Measurements from ENCODE around the gene CFDP1.

CFDP1 gene

GRCh38 chr16:75319513-75320411 is 113.5 kb downstream of the CFDP1 start:
- DNase-seq (ENCODE audit: low read depth in 3 of 3), result no peak

DNA sequence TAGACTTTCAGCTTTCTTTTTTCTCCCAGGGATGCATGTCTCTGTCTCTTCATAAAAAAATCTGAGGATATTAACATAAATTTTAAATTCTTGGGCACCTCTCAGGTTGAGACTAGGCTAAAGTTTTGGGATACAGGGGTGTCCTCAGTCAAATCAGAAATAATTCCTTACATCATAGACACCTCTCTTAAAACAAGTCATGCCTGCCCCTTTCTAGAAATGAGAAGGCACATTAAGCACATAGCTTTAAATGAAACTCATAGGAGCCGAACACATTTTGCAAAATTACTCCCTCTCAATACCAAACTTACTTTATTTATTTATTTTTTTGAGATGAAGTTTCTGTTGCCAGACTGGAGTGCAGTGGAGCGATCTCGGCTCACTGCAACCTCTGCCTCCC is 114.6 kb downstream of the CFDP1 start:
- DNase-seq (ENCODE audit: low read depth in 3 of 3), result no peak

DNA sequence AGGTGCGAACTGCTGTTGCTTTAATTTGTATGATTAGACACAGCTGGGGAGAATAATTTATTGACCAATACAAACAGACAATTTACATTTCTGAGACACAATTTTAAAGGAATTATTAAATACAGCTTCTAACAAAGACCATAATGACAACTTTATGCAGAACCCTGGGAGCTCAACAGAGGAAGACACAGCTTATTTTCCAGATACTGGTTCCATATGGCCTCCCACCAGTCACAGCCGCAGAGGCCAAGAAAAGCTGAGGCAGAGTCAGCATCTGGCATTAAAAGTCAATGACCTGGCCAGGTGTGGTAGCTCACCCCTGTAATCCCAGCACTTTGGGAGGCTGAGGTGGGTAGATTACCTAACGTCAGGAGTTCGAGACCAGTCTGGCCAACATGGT is 115.8 kb downstream of the CFDP1 start:
- no peak for DNase-seq (ENCODE audit: low read depth in 3 of 3)

- DNase-seq (ENCODE audit: low read depth in 3 of 3), result no peak
Measured at GRCh38 chr16:75317101-75317522, 116.2 kb downstream of the CFDP1 start.

DNA sequence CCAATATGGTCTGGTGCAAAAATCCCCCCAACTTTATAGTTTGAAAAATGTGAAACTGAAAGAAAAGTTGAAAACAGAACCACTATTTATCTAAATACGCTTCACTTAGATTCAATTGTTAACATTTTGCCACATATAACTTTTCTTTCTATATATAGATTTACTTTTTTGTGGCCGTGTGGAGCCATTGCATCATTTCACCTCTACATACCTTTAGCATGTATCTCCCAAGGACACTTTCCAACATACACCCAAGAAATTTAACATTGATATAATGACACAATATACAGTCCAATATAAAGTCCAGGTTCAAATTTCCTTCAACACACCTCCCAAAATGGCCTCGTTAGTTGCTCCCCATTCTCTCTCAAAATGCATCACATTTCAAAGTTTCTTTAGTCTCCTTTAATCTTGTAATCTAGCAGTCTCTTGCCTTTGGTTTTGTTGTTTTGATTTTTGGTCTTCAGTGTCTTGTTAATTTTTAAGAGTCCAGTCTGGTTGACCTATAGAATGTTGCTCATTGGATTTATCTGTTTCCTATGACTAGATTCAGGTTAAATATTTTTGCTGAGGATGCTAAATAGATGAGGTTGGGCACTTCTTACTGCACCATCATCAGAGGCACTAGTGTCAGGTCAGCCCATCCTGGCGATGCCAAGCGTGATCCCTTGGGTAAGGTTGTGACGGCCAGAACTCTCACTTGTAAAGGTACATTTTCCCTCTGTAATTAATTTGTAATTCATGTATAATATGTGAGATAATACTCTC is 117.6 kb downstream of the CFDP1 start:
- no peak for DNase-seq (ENCODE audit: low read depth in 3 of 3)

DNA sequence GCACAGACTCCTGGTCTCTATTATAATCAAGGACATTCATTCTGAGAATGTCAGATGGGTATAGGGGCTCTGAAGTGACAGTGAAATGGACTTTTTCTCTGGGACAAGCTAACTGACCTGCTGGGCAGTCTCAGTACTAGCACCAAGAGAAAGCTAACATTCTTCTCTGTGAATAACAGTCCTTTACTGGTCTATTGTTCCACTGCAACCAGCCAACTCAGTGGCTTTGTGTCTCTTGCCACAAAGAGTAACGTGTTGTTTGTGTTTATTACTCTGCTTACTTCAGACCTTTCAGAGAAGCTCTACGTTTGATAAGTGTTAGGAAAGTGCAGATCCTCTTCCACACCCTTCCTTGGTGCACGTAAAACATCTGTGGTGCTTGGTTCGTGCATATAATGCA is 120.4 kb downstream of the CFDP1 start:
- no peak for DNase-seq (ENCODE audit: low read depth in 3 of 3)

GRCh38 chr16:75311383-75311938 is 121.8 kb downstream of the CFDP1 start:
- no peak for DNase-seq (ENCODE audit: low read depth in 3 of 3)

DNA sequence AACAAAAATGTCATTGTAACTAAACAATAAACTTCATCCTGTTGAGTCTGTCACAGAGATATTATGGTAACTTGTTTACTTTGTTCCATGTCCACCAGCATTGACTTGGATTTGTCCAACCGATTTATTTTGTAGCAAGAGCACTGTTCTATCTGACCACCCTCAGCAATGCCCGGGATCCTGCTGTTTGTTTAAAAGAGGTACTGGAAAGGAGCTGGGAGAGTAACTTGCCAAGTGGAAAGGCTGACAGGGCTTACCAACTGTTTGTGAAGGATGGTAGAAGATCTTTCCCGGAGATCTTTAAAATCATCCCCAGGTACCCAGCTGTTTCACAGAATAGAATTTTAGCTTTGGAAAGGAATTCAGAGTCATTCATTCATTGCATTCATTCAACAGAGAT is 122.8 kb downstream of the CFDP1 start:
- no peak for DNase-seq (ENCODE audit: low read depth in 3 of 3)

DNA sequence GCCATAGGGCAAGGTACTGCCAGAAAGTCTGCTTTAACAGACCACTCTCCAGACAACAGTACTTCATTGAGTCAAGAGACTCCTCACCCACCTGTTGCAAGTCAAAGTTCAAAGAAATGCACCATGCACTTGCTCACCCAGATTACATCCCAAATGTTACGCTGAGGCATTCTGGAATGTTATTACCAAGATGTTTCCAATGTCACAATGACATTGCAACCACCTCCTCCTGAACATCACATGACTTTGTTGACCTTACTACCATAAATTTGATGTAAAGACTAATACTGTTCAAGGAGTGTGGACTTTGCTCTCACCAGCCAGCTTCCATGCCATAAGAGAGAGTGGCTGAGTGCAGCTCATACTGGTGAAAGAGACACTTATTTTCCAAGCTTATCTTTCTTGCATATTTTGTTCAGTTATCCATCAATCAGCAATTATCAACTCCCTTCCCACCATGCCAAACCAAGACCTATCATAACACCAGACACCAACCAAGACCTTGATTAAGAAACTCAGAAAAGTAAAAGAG is 123.3 kb downstream of the CFDP1 start:
- DNase-seq (ENCODE audit: low read depth in 3 of 3), result no peak

DNA sequence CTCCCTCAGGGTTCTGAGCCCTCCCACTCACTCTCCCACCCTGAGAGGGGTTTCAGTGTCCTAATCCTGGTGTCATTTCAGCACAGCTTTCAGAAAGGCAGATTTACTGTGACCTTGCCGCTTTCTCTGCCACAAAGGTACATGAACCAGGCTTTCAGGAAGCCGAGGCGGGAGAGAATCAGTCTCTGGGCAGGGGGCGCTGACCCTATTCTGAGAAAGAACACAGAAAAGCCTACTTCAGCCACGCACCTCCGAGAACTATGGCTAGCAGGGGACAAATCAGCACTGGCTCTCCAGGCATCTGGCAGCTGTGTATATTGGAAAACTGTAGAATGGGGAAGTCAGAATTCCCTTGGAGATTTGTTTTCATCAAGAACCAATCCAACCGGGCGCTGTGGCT is 124.1 kb downstream of the CFDP1 start:
- no peak for DNase-seq (ENCODE audit: low read depth in 3 of 3)

DNA sequence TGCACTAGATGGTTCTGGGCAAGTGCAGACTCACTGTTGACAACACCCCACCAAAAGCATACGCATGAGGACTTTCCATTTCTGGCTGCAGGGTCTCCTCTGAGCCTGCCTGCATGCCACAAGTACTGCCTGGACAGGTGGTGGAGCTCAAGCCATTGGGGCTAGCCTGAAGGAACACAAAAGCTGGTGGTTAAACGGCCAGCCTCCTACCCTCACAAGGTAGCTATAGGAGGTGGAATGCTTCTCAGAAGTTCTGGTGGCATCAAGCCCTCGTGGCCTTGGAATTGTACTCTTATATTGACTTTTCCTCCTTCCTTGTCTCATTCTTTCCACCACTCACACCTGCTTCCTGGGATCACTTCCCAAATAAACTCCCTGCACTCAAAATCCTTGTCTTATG is 125.3 kb downstream of the CFDP1 start:
- DNase-seq (ENCODE audit: low read depth in 3 of 3), result no peak

GRCh38 chr16:75307506-75307905 is 125.8 kb downstream of the CFDP1 start:
- DNase-seq (ENCODE audit: low read depth in 3 of 3), result no peak

DNA sequence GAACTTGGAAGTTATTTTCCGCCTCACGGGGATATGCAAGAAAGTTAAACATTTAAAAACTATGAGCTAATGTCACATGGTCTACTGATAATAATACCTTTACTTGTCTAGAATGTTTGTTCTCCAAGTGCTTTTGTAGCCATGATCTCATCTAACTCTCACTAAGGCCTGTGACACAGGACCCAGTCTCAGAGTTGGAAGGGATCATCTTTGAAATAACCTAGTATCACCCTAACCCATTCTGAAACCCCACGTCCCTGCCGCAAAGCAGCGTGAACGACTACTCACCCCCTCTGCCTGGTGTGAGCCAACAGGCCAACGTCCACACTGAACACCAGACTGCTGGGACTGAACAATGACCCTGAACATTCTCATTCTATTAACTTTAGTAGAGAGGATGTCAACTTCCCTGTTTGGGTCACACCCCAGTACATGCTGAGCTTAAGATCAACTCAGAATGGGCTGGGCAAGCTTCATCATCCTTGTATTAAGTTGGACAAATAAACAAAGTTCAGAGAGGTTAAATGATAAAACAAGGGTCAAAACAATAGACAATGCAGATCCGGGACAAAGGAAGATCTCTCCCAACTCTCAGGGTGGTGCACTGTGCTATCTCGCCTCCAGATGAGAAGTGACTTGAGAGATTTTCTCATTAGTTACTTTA is 127.1 kb downstream of the CFDP1 start:
- DNase-seq (ENCODE audit: low read depth in 3 of 3), result no peak

DNA sequence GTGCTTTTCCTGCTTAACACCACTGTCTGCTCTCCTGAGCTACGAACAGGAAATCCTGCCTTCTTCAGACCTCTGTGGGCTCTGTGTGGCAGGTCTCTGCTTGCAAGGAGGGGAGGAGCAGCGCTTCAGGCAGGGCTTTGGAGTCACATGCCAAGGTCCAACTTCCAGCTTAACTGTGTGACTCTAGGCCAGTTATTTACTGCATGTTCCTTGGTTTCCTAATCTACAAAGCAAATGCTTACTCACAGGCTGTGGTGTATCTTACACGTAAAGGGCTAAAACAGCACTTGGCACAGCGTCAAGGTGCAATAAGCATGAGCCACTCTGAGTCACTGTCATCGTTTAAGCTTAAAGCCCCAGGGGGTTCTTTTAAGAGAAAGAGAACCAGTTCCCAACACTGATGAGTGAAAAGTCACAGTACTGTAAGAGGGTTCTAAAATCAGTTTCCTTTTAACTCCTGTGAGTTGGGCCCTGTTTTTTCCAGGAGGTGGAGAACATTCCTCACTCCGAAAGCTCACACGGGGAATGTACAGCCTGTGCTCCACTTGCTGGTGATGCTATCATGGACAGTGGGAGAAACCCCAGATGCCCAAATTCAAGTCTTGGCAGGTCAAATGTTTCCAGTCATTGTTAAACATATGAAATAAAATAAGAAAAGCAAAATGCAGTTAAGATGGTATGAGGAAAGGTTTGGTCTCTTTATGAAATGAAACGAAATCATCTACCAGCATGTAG is 127.8 kb downstream of the CFDP1 start:
- peak in 1 of 3 experiments; percentile 13 for DNase-seq (ENCODE audit: low read depth in 3 of 3)

DNA sequence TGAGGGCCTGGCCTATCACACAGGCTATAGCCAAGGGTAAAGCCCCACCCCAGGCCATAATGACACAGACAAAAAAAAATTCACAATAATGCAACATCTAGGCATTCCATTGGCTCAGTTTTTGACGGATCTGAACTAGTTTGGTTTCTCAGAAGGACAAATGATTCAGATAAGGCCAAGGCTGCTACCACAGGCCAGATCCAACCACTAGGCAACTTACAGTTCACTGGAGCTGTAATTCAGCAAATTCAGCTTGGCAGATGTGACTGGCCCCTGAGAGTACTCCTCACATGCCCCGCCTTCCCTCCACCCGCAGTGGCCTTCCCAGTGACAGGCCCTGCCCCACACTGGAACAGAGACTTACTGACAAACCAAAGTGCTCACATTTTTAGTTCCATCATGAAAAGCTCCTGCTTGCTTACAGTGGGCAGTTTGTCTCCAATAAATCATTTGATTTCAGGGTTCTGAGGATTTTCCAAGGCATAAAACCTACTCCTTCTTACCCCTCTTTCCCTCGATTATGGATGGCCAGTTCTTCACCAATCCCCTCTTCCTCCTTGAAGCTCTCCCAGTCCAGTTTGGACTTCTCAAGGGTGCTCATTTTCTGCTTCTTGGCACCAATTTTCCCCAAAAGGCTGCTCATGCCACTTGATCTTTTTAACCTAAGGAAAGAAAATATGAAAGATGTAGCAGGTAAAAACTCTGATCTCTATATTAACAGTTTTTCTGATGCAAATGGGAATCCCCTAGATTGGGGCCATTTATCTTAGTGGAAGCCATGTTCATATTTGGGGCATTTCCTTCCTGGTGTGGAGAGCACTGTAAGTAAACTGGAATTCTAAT is 128.6 kb downstream of the CFDP1 start:
- DNase-seq (ENCODE audit: low read depth in 3 of 3), result no peak

- DNase-seq (ENCODE audit: low read depth in 3 of 3), result no peak
Measured at GRCh38 chr16:75301804-75302203, 131.5 kb downstream of the CFDP1 start.

DNA sequence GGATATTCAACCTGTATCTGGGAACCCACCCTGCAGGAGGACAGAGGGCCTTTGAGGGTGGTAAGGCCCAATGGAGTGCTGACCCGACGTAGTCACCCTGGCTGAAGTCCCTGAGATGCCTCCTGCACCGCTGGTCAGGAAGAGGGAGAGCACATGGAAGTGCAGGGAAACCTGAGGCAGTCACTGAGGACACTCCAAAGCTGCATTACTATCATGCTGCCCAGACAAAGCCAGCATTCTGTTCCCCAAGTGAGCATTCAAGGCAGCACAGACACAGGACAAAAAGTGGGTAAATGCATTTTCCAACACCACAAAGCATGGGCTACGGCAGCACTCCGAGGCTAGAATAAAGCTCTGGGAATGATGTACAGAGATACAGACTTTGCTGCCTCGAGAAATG is 135.0 kb downstream of the CFDP1 start:
- no peak for DNase-seq (ENCODE audit: low read depth in 3 of 3)

DNA sequence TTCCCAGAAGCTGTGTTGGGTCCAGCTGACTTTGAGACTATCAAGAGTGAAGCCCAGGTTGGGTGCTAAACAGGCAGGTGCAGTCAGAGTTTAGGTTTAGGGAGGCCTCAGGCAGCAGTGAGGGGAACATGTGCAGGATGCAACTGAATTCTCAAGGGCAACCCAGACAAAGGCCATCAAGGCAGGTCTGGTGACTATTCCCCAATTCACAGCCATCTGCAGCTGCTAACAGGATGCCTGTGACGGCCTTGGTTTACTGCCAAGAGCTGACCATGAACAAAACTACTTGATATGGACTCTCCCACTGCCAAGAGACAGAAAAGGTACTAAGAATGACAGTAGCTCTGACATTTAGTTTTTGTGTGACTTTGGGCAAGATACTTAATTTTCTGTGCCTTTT is 136.7 kb downstream of the CFDP1 start:
- DNase-seq (ENCODE audit: low read depth in 3 of 3), result no peak

GRCh38 chr16:75294773-75295459 is 138.4 kb downstream of the CFDP1 start:
- no peak for DNase-seq (ENCODE audit: low read depth in 3 of 3)

DNA sequence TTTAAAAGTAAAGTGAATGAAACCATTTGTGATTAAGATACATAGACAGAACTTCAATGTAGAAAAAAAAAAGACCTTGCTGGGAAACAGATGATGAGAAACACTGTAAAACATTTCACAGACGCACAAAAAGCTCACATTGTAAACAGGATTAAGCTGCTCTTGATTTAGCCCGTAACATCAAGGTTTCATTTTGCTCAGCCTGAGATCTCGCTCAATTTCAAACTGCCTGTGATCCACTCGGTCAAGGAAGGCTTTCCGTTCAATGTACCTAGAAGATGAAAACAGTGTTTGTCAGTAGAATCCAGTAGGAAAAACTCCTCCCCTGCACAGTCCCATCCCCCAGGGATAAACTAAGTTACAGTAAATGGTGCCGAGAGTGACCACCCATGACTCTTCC is 139.5 kb downstream of the CFDP1 start:
- no peak for DNase-seq (ENCODE audit: low read depth in 3 of 3)

Data from stimulated activated CD4-positive, alpha-beta T cell treated with anti-CD3 and anti-CD28 coated beads, TNF-alpha, amount 100 ng/mL, for 4 hours (primary cell).